Mesenchymal stem cell (in vitro differentiated cells and primary cell): Measurements from ENCODE around the gene STAB2. TPM values are rescaled to one million over a fixed set of nuclear protein-coding genes. Genes with fewer than 3 reads are reported as not detected.

Experiments
- DNase-seq: peaks from one replicate; pipeline ENCODE4 v3.0.0-alpha.2; 2013
- H2AFZ ChIP-seq: one replicate; pipeline ENCODE4 v1.6.1; 2013; ENCODE audit warnings: low read depth, mild to moderate bottlenecking, control low read depth, inconsistent platforms, low read length, moderate library complexity
- H2AK5ac ChIP-seq: 2 replicates; pipeline ENCODE4 v1.6.1; 2013; ENCODE audit warnings: low read length, moderate library complexity, mild to moderate bottlenecking, inconsistent platforms; ENCODE audit not compliant: severe bottlenecking
- H2BK120ac ChIP-seq: one replicate; pipeline ENCODE4 v1.6.1; 2013; ENCODE audit warnings: low read depth, mild to moderate bottlenecking, inconsistent platforms, low read length, moderate library complexity
- H2BK12ac ChIP-seq, 2 experiments: one replicate each; pipeline ENCODE4 v1.6.1; 2013; ENCODE audit warnings: inconsistent platforms in 2 of 2, low read length in 2 of 2, mild to moderate bottlenecking in 2 of 2, moderate library complexity in 2 of 2, control low read depth in 1 of 2
- H2BK15ac ChIP-seq: one replicate; pipeline ENCODE4 v1.6.1; 2013; ENCODE audit warnings: mild to moderate bottlenecking, low read depth, inconsistent platforms; ENCODE audit not compliant: poor library complexity, severe bottlenecking
- H2BK5ac ChIP-seq: 2 replicates; pipeline ENCODE4 v1.6.1; 2013; ENCODE audit warnings: low read depth, mild to moderate bottlenecking, low read length, control low read depth, inconsistent platforms; ENCODE audit not compliant: poor library complexity, severe bottlenecking
- H3K14ac ChIP-seq, 2 experiments: one replicate each; pipeline ENCODE4 v1.6.1; 2013; ENCODE audit warnings: inconsistent platforms in 2 of 2, low read length in 2 of 2, control low read depth in 1 of 2, mild to moderate bottlenecking in 1 of 2, moderate library complexity in 1 of 2
- H3K18ac ChIP-seq, 2 experiments: one replicate each; pipeline ENCODE4 v1.6.1; 2013; ENCODE audit warnings: inconsistent platforms in 2 of 2, low read length in 2 of 2, control low read depth in 1 of 2, low read depth in 1 of 2, mild to moderate bottlenecking in 1 of 2
- H3K23ac ChIP-seq, 2 experiments: one replicate each; pipeline ENCODE4 v1.6.1; 2013; ENCODE audit warnings: inconsistent platforms in 2 of 2, low read length in 2 of 2, mild to moderate bottlenecking in 2 of 2, moderate library complexity in 2 of 2, control low read depth in 1 of 2
- H3K27ac ChIP-seq: 2 replicates; pipeline ENCODE4 v1.5.1; 2013; ENCODE audit warnings: mild to moderate bottlenecking, moderate library complexity, low read length, control low read depth, inconsistent platforms; ENCODE audit not compliant: poor library complexity, severe bottlenecking
- H3K27me3 ChIP-seq, 2 experiments: 2 replicates each; pipeline versions ENCODE4 v1.6.1 to v1.7.0; 2013; ENCODE audit warnings: low read length in 2 of 2, mild to moderate bottlenecking in 2 of 2, moderate library complexity in 2 of 2, control low read depth in 1 of 2, inconsistent platforms in 1 of 2; ENCODE audit not compliant: control insufficient read depth in 1 of 2, insufficient read depth in 1 of 2
- H3K36me3 ChIP-seq, 2 experiments: 2 replicates each; pipeline versions ENCODE4 v1.6.1 to v1.7.0; 2013; ENCODE audit warnings: low read length in 2 of 2, control low read depth in 1 of 2, inconsistent platforms in 1 of 2, low read depth in 1 of 2, mild to moderate bottlenecking in 1 of 2; ENCODE audit not compliant: insufficient read depth in 2 of 2, control insufficient read depth in 1 of 2
- H3K4ac ChIP-seq, 2 experiments: one replicate each; pipeline ENCODE4 v1.6.1; 2013; ENCODE audit warnings: inconsistent platforms in 2 of 2, low read length in 2 of 2, mild to moderate bottlenecking in 2 of 2, moderate library complexity in 2 of 2, control low read depth in 1 of 2, low read depth in 1 of 2
- H3K4me1 ChIP-seq: 2 replicates; pipeline ENCODE4 v1.6.1; 2013; ENCODE audit warnings: low read depth, low read length, control low read depth; ENCODE audit not compliant: control insufficient read depth, insufficient read depth
- H3K4me2 ChIP-seq: 2 replicates; pipeline ENCODE4 v1.6.1; 2013; ENCODE audit warnings: low read length, mild to moderate bottlenecking, inconsistent platforms; ENCODE audit not compliant: poor library complexity, severe bottlenecking
- H3K4me3 ChIP-seq, 2 experiments: 2 replicates each; pipeline versions ENCODE4 v1.5.1 to v1.7.0; 2013; ENCODE audit warnings: low read length in 2 of 2, mild to moderate bottlenecking in 2 of 2, control low read depth in 1 of 2, low read depth in 1 of 2; ENCODE audit not compliant: insufficient read depth in 1 of 2
- H3K79me1 ChIP-seq: replicated peaks from 2 replicates; pipeline ENCODE4 v1.6.1; 2013; ENCODE audit warnings: mild to moderate bottlenecking, control low read depth, low read length, inconsistent platforms; ENCODE audit not compliant: poor library complexity, severe bottlenecking
- H3K9ac ChIP-seq: 2 replicates; pipeline ENCODE4 v1.7.0; 2013; ENCODE audit warnings: mild to moderate bottlenecking, low read length, moderate library complexity
- H3K9me3 ChIP-seq: 2 replicates; pipeline ENCODE4 v1.7.0; 2013; ENCODE audit warnings: mild to moderate bottlenecking, low read length; ENCODE audit not compliant: control insufficient read depth
- H4K8ac ChIP-seq: one replicate; pipeline ENCODE4 v1.6.1; 2013; ENCODE audit warnings: inconsistent platforms, mild to moderate bottlenecking, low read length, moderate library complexity
- H4K91ac ChIP-seq: one replicate; pipeline ENCODE4 v1.6.1; 2013; ENCODE audit warnings: mild to moderate bottlenecking, low read length, inconsistent platforms
- WGBS: methylation state at CpG from one replicate; pipeline ENCODE4 v1.1.7; 2013; ENCODE audit warnings: mixed read lengths; 5-methylcytosine and 5-hydroxymethylcytosine counted together
- polyA plus RNA-seq, 2 experiments: library from polyadenylated mRNA; stranded (reverse); fragments of 200-250 nt; gene quantifications; one replicate each; pipeline ENCODE4 v1.2.3, GENCODE V29; 2013

The STAB2 gene
- not detected for polyA plus RNA-seq (2013, experiment 1 of 2)
- not detected for polyA plus RNA-seq (2013, experiment 2 of 2)

GRCh38 chr12:103586791-103587370 is at the start of gene STAB2:
TSS of gene STAB2 (plus strand) at chr12:103587273. CDS start at chr12:103587477, 204 bp downstream.
- Histone ChIP-seq H3K4me1 (no peaks in the 10 kb centered on the region), H2AK5ac (no peak within 1 kb of the TSS), H3K27ac (no peak within 1 kb of the TSS), H3K79me1 (no peaks in the 10 kb centered on the region), H2AFZ (no peak within 1 kb of the TSS), H3K27me3 (peaks cover 0 to 8% of the 10 kb centered on the region in 2 experiments), H4K8ac (no peak within 1 kb of the TSS), H3K14ac (no peak within 1 kb of the TSS), H3K23ac (no peak within 1 kb of the TSS), H3K18ac (no peak within 1 kb of the TSS), H3K36me3 (no peaks in the 10 kb centered on the region), H2BK5ac (no peak within 1 kb of the TSS), H2BK15ac (no peak within 1 kb of the TSS), H2BK120ac (no peak within 1 kb of the TSS), H3K9ac (no peak within 1 kb of the TSS), H3K4me3 (no peak within 1 kb of the TSS), H4K91ac (no peak within 1 kb of the TSS), H3K4me2 (no peak within 1 kb of the TSS), H2BK12ac (no peak within 1 kb of the TSS), H3K4ac (no peak within 1 kb of the TSS), H3K9me3 (no peaks in the 10 kb centered on the region)
- 68% methylated on average over 9 of the region's 9 CpGs for WGBS
- DNase-seq, result no peak

GRCh38 chr12:103538397-103538796 is 48.7 kb upstream of the STAB2 start:
- H3K79me1 ChIP-seq, result no peaks in the 10 kb centered on the region
- H3K14ac ChIP-seq, result no peak overlapping the region
- H2AFZ ChIP-seq, result no peak overlapping the region
- no peak for DNase-seq
- no peak overlapping the region for H3K23ac ChIP-seq
- H3K4me1 ChIP-seq, result no peaks in the 10 kb centered on the region
- no peak overlapping the region for H4K91ac ChIP-seq
- H3K36me3 ChIP-seq, result no peaks in the 10 kb centered on the region
- H2BK15ac ChIP-seq, result no peak overlapping the region
- no peaks in the 10 kb centered on the region for H3K27me3 ChIP-seq
- no peak overlapping the region for H2BK12ac ChIP-seq
- H3K4me3 ChIP-seq, result no peak overlapping the region
- no peak overlapping the region for H3K18ac ChIP-seq
- H2BK120ac ChIP-seq, result no peak overlapping the region
- WGBS, result 55% methylated on average over 1 of the region's 1 CpG
- no peak overlapping the region for H2BK5ac ChIP-seq
- H3K4me2 ChIP-seq, result no peak overlapping the region
- H2AK5ac ChIP-seq, result no peak overlapping the region
- no peak overlapping the region for H3K27ac ChIP-seq
- H3K9me3 ChIP-seq, result no peaks in the 10 kb centered on the region
- H3K4ac ChIP-seq, result no peak overlapping the region
- no peak overlapping the region for H4K8ac ChIP-seq
- no peak overlapping the region for H3K9ac ChIP-seq

GRCh38 chr12:103540319-103540718 is 46.8 kb upstream of the STAB2 start:
- H3K79me1 ChIP-seq, result no peaks in the 10 kb centered on the region

GRCh38 chr12:103542078-103542477 is 45.0 kb upstream of the STAB2 start:
- Histone ChIP-seq H2AFZ (no peak overlapping the region), H3K36me3 (no peaks in the 10 kb centered on the region), H3K27me3 (peaks cover 2 to 3% of the 10 kb centered on the region in 2 experiments), H3K27ac (no peak overlapping the region), H3K4me1 (no peaks in the 10 kb centered on the region), H3K4me3 (no peak overlapping the region), H2BK120ac (no peak overlapping the region), H4K8ac (no peak overlapping the region), H2BK15ac (no peak overlapping the region), H3K79me1 (no peaks in the 10 kb centered on the region), H3K4ac (no peak overlapping the region), H4K91ac (no peak overlapping the region), H2AK5ac (no peak overlapping the region), H3K9me3 (no peaks in the 10 kb centered on the region), H3K4me2 (no peak overlapping the region), H3K23ac (no peak overlapping the region), H2BK5ac (no peak overlapping the region), H3K18ac (no peak overlapping the region), H3K9ac (no peak overlapping the region), H3K14ac (no peak overlapping the region), H2BK12ac (no peak overlapping the region)
- DNase-seq, result no peak
- WGBS, result 86% methylated on average over 2 of the region's 3 CpGs

More at GRCh38 chr12:103540319-103540718, 46.8 kb upstream of the STAB2 start:
- no peak overlapping the region for H2BK12ac ChIP-seq
- H3K36me3 ChIP-seq, result no peaks in the 10 kb centered on the region
- H3K4me2 ChIP-seq, result no peak overlapping the region
- no peak overlapping the region for H3K4ac ChIP-seq
- H3K9ac ChIP-seq, result no peak overlapping the region
- H3K27me3 ChIP-seq, result no peaks in the 10 kb centered on the region
- H3K27ac ChIP-seq, result no peak overlapping the region
- H3K9me3 ChIP-seq, result no peaks in the 10 kb centered on the region
- H3K18ac ChIP-seq, result no peak overlapping the region
- no peak for DNase-seq
- no peaks in the 10 kb centered on the region for H3K4me1 ChIP-seq
- no peak overlapping the region for H2BK5ac ChIP-seq
- no peak overlapping the region for H3K4me3 ChIP-seq
- H4K8ac ChIP-seq, result no peak overlapping the region
- H3K14ac ChIP-seq, result no peak overlapping the region
- H2AK5ac ChIP-seq, result no peak overlapping the region
- no peak overlapping the region for H2AFZ ChIP-seq
- no peak overlapping the region for H4K91ac ChIP-seq
- WGBS, result 92% methylated on average over 2 of the region's 3 CpGs
- no peak overlapping the region for H3K23ac ChIP-seq
- H2BK120ac ChIP-seq, result no peak overlapping the region
- no peak overlapping the region for H2BK15ac ChIP-seq
